GM18873 (cell line): Measurements from ENCODE around the gene KCNJ11.

Experiments used
- ATAC-seq: cut with Tn5 transposase; IDR thresholded peaks from one replicate; pipeline ENCODE4 v1.9.1; 2021; ENCODE audit warnings: mild to moderate bottlenecking, moderate library complexity, moderate number of reproducible peaks; ENCODE audit not compliant: unreplicated experiment, low FRiP score

KCNJ11 gene

GRCh38 chr11:17410606-17411379 lies 22.3 kb upstream of the KCNJ11 start:
- no peak for ATAC-seq

- ATAC-seq: no peak
These were observed 20.2 kb upstream of the KCNJ11 start for GRCh38 chr11:17408641-17409040.

DNA sequence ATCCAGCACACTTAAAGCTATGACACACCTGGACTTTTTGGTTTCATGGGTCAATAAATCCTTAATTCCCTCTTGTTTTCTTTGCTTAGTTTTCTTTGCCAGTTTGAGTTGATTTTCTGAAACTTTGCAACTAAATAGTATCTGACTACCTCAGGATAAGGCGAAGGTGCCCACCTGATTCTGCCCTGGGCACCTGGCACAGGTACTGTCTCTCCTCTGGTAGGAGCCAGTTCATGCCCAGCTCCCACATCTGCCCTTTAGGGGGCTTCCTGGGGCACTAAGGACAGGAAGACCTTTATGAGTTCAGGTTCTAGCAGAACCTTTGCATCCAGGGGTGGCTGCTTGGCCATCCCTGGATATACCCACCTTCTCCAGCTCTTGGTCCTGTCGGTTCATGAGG lies 19.6 kb upstream of the KCNJ11 start:
- ATAC-seq: no peak

- ATAC-seq: no peak
These were observed 19.1 kb upstream of the KCNJ11 start for GRCh38 chr11:17407575-17407974.

DNA sequence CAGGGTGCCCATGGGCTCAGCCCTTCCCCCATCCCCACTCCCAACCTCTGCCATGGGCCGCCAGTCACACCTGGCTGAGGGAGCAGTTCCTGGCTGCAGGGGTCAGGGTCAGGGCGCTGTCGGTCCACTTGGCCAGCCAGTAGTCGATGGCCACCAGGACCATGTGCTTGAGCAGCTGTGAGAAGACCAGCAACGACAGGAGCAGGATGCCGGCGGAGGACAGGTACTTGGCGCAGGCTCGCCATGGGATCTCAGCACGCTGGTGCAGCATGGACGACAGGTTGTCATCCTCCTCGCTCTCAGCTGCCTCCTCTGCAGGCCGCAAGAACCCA lies 18.3 kb upstream of the KCNJ11 start:
- ATAC-seq: no peak

DNA sequence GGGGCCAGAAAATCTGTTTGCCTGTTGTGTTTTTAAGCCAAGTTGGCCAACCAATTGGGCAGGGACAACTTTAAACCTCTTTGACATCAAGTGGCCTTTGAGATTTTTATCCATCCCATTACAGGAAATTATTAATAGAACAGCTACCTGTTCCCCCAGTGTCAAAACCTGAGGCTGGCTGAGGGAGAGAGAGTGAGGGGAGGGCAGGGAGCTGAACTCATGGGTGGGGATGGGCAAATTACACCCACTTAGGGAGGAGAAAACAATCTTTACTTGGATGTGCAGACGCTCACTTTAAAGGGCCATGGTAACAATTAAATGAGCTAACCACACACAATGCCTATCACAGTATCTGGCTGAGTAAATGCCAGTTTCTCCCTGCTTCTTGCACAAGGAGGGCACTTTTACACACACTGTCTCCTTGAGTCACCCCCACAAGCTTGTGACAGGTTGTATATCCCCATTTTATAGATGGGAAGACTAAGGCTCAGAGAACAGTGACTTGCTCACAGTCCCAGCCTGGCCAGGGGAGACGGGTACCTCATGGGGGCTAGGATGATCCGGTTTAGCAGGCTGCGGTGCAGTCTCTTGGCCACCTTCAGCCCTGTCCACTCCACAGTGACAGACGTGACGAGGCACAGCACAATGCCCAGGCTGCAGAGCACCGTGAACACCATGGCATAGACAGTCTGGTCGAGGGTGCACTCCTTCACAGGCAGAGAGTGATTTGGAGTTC lies 17.8 kb upstream of the KCNJ11 start:
- ATAC-seq: no peak

- no peak for ATAC-seq
These were observed 17.0 kb upstream of the KCNJ11 start for GRCh38 chr11:17405232-17406005.

GRCh38 chr11:17403980-17404759 lies 15.7 kb upstream of the KCNJ11 start:
- no peak for ATAC-seq

GRCh38 chr11:17402486-17402885 lies 14.0 kb upstream of the KCNJ11 start:
- no peak for ATAC-seq

GRCh38 chr11:17401841-17402240 lies 13.4 kb upstream of the KCNJ11 start:
- no peak for ATAC-seq

DNA sequence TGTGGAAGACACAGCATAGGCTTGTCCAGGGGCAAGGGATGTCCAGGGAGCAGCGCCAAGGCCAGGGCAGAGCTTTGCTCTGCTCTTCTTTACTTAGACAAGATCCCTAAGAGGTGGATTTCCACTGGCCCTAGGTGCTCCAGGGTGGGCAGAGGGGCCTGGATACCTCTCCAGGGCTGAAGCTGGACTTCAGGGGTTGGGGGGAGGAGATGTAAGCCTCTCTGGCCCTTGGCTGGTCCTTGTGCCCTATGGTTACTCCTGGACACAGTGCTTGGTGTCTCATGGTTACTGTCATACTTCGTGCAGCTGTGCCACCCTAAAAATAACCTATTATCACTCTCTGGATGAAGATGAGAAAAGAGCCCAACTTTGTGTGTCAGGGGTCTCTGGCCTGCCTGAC lies 12.9 kb upstream of the KCNJ11 start:
- no peak for ATAC-seq

DNA sequence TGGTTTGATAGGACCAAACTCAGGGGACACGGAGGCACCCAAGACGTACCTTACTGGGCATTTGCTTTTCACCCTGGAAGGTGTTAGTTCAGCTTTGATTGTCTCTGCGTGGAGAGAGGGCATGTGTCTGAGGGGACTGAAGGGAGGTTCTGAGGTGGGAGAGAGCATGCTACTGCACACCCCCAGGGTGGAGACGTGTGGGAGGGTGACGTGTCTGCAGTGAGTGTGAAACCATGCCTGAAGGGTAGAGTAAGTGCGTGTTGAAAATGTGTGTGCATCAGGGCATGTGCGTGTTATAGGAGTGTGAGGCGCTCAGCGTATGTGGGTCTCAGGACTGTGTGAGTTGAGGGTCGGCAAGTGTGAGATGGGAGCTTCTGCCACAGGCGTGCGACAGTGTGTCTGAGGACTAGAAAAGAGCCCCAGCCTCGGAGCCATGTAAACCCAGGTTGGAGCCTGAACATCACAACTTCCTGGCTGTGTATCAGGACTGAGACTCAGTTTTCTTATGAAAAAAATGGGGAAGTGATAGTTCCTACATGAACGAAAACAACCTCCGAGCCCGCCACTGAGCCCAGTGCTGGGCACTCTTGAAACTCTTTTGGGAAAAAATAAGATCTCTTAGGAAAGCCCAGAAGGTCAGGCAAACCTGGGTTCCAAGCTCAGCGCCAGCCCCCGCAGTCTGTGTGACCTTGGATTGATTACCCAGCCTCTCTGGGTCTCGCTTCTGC lies 11.8 kb upstream of the KCNJ11 start:
- no peak for ATAC-seq

- ATAC-seq: no peak
These were observed 10.8 kb upstream of the KCNJ11 start for GRCh38 chr11:17399236-17399635.

- no peak for ATAC-seq
These were observed 9.0 kb upstream of the KCNJ11 start for GRCh38 chr11:17397311-17398002.

DNA sequence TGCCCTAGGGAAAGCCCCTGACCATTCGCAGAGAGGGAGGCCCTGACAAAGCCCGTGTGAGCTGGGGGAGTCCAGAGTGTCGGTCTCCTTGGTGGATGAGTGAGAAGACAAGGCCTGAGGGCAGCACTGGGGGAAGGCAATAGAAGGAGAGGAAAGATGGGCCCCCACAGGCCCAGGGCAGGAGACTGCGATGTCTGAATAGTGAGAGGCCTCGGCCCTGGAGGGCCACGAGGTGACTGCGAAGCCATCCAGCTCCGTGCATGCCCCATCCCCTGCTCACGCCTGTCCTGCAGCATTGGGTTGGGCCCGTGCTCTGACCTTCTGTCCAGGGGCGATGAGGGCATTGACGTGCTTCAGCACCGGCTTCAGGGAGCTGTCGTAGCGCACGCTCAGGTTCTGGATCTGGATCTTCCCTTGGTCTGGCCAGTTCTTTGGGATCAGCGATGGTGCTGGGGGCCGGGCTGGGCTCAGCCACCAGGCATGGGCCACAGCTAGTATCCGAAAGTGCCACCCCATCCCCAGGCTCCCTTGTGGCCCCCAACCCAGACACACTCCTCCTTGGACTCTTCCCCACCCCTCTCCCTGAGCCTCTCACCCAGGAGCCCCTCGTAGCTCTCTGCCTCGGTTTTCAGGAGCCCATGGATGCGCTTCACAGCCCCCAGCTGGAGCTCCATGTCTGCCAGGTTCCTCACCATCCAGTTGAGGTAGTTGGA lies 8.3 kb upstream of the KCNJ11 start:
- no peak for ATAC-seq

- ATAC-seq: no peak
These were observed 7.5 kb upstream of the KCNJ11 start for GRCh38 chr11:17395978-17396377.

GRCh38 chr11:17395554-17395961 lies 7.1 kb upstream of the KCNJ11 start:
- ATAC-seq: no peak

DNA sequence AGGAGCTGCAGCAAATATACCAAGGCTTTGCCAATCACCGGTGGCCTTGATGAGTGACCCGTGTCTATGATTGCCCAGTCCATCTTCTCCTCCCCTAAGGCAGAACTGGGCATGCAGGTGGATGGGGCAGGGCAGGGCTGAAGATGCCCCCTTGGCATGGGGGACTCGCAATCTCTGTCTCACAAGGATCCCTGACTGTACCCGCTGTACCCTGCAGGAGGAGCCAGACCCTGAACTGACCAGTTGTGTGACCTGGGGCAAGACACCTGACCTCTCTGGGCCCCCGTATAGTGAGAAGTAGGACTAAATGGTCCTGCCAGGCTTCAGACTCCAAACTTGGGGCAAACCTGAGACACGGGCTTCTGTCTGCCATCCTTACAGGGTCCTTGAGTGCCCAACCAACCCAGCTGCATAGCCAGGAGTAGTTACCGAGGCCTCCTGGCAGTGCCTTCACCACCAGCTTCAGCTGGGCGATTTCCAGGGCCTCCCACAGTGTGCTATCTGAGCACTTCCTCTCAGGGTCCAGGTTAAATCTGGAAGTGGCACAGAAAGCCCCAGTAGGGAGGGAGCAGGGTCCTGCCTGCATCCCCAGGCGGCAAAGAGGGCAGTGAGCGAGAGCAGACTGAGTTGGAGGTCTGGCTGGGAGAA lies 6.4 kb upstream of the KCNJ11 start:
- ATAC-seq: no peak
